HepG2 (cell line): ENCODE measurements around the gene UBXN2A. TPM values are rescaled to one million over a fixed set of nuclear protein-coding genes. Genes with fewer than 3 reads are reported as not detected.

Experiments used
- ARNTL ChIP-seq: sonication (generic); formaldehyde crosslinking; IDR thresholded peaks from 2 replicates; pipeline ENCODE4 v1.4.0; 2020; ENCODE audit warnings: mild to moderate bottlenecking, missing genetic modification reagents
- ATF7-NPFF ChIP-seq: sonication (generic); formaldehyde crosslinking; IDR thresholded peaks from 2 replicates; pipeline ENCODE4 v1.8.1; 2023; ENCODE audit warnings: mild to moderate bottlenecking, low read depth, missing genetic modification reagents, moderate library complexity
- FOXK2 ChIP-seq: fragments of 450-650 bp; IDR thresholded peaks from 2 replicates; pipeline ENCODE4 v1.6.1; 2016
- HIVEP1 ChIP-seq: sonication (generic); formaldehyde crosslinking; IDR thresholded peaks from 2 replicates; pipeline ENCODE4 v1.4.0; 2020; ENCODE audit warnings: mild to moderate bottlenecking, missing genetic modification reagents
- HNRNPK ChIP-seq: fragments of 200-400 bp; formaldehyde crosslinking; IDR thresholded peaks from 2 replicates; pipeline ENCODE4 v1.6.1; 2018; ENCODE audit warnings: low read length, low read depth, moderate library complexity, mild to moderate bottlenecking; ENCODE audit not compliant: poor library complexity, severe bottlenecking
- ISL2 ChIP-seq: sonication (generic); formaldehyde crosslinking; IDR thresholded peaks from 2 replicates; pipeline ENCODE4 v1.5.0; 2020; ENCODE audit warnings: missing genetic modification reagents
- MLLT10 ChIP-seq: sonication (generic); formaldehyde crosslinking; IDR thresholded peaks from 2 replicates; pipeline ENCODE4 v1.4.0; 2020; ENCODE audit warnings: missing genetic modification reagents
- NRL ChIP-seq: sonication (generic); formaldehyde crosslinking; IDR thresholded peaks from 2 replicates; pipeline ENCODE4 v1.5.0; 2020; ENCODE audit warnings: missing genetic modification reagents, mild to moderate bottlenecking, moderate library complexity, borderline replicate concordance
- ZFP82 ChIP-seq: sonication (generic); formaldehyde crosslinking; IDR thresholded peaks from 2 replicates; pipeline ENCODE4 v1.5.1; 2020; ENCODE audit warnings: mild to moderate bottlenecking, missing genetic modification reagents, borderline replicate concordance
- ZNF101 ChIP-seq: sonication (generic); formaldehyde crosslinking; IDR thresholded peaks from 2 replicates; pipeline ENCODE4 v1.4.0; 2020; ENCODE audit warnings: mild to moderate bottlenecking, low read depth, missing genetic modification reagents, borderline replicate concordance
- ZNF263 ChIP-seq: sonication (generic); formaldehyde crosslinking; IDR thresholded peaks from 2 replicates; pipeline ENCODE4 v1.4.0; 2020; ENCODE audit warnings: missing genetic modification reagents
- ZNF709 ChIP-seq: sonication (generic); formaldehyde crosslinking; IDR thresholded peaks from 2 replicates; pipeline ENCODE4 v1.5.0; 2020; ENCODE audit warnings: mild to moderate bottlenecking, missing genetic modification reagents
- polyA plus RNA-seq, 8 experiments: library from polyadenylated mRNA; depleted of rRNA in 3 of 8; stranded (reverse) in 7 of 8; unstranded in 1 of 8; fragments of >200 nt; fragmentation: Illumina TruSeq in 4 of 8; extraction: Trizol in 4 of 8; gene quantifications; 2 replicates each; pipeline versions ENCODE4 v1.2.1 to v1.2.3, GENCODE V29; 2011 to 2016; ENCODE audit warnings: low read depth in 4 of 8, missing spikeins in 1 of 8, mixed read lengths in 1 of 8; ENCODE audit not compliant: insufficient read depth in 1 of 8
- total RNA-seq, 5 experiments: library from RNA; depleted of rRNA; stranded (reverse); fragments of >200 nt; fragmentation: Illumina TruSeq; extraction: Trizol; gene quantifications; 2 replicates each; pipeline ENCODE4 v1.2.3, GENCODE V29; 2016; ENCODE audit warnings: low read depth in 1 of 5
- TF ChIP-seq, protein P1 (sequence below): sonication (generic); formaldehyde crosslinking; IDR thresholded peaks from 2 replicates; pipeline ENCODE4 v1.4.0; 2020; ENCODE audit warnings: missing genetic modification reagents
- TF ChIP-seq, protein P2 (sequence below): sonication (generic); formaldehyde crosslinking; IDR thresholded peaks from 2 replicates; pipeline ENCODE4 v1.5.0; 2020; ENCODE audit warnings: mild to moderate bottlenecking, missing genetic modification reagents, borderline replicate concordance
- TF ChIP-seq, protein P3 (sequence below): sonication (generic); formaldehyde crosslinking; IDR thresholded peaks from 2 replicates; pipeline ENCODE4 v1.5.1; 2020; ENCODE audit warnings: mild to moderate bottlenecking, missing genetic modification reagents, moderate library complexity

UBXN2A gene
- total and polyA plus RNA-seq, 2 of the 13 experiments (the other 11 are each of a cell fraction or from before 2014, with no cell fraction given) = 8.3 to 20.9 TPM

DNA sequence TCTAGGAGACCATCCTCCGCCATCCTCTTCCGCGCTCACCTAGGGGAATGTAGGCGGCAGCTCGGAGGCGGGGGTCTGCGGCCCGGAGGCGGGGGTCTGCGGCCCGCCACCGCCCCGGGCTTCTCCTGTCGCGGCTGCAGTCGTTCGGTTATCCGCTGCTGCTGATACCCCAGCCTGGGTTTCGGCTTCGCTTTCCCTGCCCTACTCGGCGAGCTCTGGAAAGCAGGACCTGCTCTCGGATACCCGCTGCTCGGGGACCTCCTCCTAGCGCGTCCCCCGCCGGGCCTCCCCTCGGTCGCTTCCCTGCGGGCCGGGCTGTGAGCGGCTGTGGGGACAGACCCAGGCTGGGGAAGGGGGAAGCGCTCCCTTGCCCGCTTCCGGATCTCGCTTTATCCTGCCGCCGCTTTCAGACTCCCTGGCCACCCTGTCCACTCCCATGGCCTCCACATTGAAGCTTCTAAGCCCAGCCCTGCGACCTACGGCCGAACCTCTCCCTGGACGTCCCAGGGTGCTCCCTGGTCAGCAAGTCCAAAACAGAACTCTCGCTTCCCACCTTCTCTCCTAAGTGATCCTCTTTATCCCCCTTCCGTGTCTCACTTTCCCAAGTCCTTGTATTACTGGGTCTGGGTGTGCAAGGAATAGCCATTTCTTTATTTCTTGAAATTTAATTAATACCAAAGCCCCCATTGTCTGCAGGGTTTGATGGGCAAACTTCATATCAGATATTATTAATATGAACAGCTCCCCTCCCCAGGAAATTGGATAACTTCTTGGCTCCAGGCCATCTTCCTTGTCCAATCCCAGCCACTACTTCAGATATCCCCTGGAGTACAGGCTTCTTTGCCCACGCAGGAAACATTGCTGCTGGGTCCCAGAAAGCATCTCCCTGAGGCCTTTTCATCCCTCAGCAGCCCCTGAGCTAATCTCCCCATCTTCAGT, 110.0 kb downstream of the UBXN2A start (continued):
- TF ChIP-seq, protein P1, sequence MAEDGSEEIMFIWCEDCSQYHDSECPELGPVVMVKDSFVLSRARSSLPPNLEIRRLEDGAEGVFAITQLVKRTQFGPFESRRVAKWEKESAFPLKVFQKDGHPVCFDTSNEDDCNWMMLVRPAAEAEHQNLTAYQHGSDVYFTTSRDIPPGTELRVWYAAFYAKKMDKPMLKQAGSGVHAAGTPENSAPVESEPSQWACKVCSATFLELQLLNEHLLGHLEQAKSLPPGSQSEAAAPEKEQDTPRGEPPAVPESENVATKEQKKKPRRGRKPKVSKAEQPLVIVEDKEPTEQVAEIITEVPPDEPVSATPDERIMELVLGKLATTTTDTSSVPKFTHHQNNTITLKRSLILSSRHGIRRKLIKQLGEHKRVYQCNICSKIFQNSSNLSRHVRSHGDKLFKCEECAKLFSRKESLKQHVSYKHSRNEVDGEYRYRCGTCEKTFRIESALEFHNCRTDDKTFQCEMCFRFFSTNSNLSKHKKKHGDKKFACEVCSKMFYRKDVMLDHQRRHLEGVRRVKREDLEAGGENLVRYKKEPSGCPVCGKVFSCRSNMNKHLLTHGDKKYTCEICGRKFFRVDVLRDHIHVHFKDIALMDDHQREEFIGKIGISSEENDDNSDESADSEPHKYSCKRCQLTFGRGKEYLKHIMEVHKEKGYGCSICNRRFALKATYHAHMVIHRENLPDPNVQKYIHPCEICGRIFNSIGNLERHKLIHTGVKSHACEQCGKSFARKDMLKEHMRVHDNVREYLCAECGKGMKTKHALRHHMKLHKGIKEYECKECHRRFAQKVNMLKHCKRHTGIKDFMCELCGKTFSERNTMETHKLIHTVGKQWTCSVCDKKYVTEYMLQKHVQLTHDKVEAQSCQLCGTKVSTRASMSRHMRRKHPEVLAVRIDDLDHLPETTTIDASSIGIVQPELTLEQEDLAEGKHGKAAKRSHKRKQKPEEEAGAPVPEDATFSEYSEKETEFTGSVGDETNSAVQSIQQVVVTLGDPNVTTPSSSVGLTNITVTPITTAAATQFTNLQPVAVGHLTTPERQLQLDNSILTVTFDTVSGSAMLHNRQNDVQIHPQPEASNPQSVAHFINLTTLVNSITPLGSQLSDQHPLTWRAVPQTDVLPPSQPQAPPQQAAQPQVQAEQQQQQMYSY (CRISPR knock-in tag) = 0 out of 2 replicates have a peak, but pooled peaks have one; percentile 24
- TF ChIP-seq, protein P2, sequence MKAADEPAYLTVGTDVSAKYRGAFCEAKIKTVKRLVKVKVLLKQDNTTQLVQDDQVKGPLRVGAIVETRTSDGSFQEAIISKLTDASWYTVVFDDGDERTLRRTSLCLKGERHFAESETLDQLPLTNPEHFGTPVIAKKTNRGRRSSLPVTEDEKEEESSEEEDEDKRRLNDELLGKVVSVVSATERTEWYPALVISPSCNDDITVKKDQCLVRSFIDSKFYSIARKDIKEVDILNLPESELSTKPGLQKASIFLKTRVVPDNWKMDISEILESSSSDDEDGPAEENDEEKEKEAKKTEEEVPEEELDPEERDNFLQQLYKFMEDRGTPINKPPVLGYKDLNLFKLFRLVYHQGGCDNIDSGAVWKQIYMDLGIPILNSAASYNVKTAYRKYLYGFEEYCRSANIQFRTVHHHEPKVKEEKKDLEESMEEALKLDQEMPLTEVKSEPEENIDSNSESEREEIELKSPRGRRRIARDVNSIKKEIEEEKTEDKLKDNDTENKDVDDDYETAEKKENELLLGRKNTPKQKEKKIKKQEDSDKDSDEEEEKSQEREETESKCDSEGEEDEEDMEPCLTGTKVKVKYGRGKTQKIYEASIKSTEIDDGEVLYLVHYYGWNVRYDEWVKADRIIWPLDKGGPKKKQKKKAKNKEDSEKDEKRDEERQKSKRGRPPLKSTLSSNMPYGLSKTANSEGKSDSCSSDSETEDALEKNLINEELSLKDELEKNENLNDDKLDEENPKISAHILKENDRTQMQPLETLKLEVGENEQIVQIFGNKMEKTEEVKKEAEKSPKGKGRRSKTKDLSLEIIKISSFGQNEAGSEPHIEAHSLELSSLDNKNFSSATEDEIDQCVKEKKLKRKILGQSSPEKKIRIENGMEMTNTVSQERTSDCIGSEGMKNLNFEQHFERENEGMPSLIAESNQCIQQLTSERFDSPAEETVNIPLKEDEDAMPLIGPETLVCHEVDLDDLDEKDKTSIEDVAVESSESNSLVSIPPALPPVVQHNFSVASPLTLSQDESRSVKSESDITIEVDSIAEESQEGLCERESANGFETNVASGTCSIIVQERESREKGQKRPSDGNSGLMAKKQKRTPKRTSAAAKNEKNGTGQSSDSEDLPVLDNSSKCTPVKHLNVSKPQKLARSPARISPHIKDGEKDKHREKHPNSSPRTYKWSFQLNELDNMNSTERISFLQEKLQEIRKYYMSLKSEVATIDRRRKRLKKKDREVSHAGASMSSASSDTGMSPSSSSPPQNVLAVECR = peak; percentile 43; the same call in 1 of the 2 replicates
- TF ChIP-seq ZFP82 (0 out of 2 replicates have a peak, but pooled peaks have one; percentile 24), ISL2 (CRISPR knock-in tag) (no peak; the same call in 1 of the 2 replicates), ZNF709 (CRISPR knock-in tag) (no peak), ATF7-NPFF (CRISPR knock-in tag) (no peak), ZNF101 (CRISPR knock-in tag) (no peak), NRL (CRISPR knock-in tag) (no peak), ZNF263 (CRISPR knock-in tag) (peak; percentile 83; the same call in 1 of the 2 replicates), MLLT10 (no peak), HNRNPK (peak; percentile 22), FOXK2 (no peak), ARNTL (no peak), HIVEP1 (CRISPR knock-in tag) (peak; percentile 15; the same call in 1 of the 2 replicates)
- TF ChIP-seq, protein P3, sequence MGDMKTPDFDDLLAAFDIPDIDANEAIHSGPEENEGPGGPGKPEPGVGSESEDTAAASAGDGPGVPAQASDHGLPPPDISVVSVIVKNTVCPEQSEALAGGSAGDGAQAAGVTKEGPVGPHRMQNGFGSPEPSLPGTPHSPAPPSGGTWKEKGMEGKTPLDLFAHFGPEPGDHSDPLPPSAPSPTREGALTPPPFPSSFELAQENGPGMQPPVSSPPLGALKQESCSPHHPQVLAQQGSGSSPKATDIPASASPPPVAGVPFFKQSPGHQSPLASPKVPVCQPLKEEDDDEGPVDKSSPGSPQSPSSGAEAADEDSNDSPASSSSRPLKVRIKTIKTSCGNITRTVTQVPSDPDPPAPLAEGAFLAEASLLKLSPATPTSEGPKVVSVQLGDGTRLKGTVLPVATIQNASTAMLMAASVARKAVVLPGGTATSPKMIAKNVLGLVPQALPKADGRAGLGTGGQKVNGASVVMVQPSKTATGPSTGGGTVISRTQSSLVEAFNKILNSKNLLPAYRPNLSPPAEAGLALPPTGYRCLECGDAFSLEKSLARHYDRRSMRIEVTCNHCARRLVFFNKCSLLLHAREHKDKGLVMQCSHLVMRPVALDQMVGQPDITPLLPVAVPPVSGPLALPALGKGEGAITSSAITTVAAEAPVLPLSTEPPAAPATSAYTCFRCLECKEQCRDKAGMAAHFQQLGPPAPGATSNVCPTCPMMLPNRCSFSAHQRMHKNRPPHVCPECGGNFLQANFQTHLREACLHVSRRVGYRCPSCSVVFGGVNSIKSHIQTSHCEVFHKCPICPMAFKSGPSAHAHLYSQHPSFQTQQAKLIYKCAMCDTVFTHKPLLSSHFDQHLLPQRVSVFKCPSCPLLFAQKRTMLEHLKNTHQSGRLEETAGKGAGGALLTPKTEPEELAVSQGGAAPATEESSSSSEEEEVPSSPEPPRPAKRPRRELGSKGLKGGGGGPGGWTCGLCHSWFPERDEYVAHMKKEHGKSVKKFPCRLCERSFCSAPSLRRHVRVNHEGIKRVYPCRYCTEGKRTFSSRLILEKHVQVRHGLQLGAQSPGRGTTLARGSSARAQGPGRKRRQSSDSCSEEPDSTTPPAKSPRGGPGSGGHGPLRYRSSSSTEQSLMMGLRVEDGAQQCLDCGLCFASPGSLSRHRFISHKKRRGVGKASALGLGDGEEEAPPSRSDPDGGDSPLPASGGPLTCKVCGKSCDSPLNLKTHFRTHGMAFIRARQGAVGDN (CRISPR knock-in tag) = peak; percentile 67; the same call in 1 of the 2 replicates
